HG02970 (cell line): ENCODE results near the gene PAM16.
"Not testable (repeated sequence)": the region's sequence is repeated elsewhere in the genome, so short reads cannot be mapped to it uniquely, and the experiment has no call there.

Experiments
- ATAC-seq: cut with Tn5 transposase; IDR thresholded peaks from one replicate; pipeline ENCODE4 v1.9.1; 2021; ENCODE audit warnings: mild to moderate bottlenecking, moderate library complexity, moderate number of reproducible peaks; ENCODE audit not compliant: unreplicated experiment, low FRiP score

PAM16 gene

GRCh38 chr16:4350787-4351659 is at the start of gene PAM16:
TSS of gene PAM16 (minus strand) at chr16:4351321. CDS start at chr16:4351234, 87 bp downstream.
- peak; percentile 80 for ATAC-seq

- no peak for ATAC-seq
Observed at GRCh38 chr16:4399001-4399730, 48.0 kb upstream of the PAM16 start.

- ATAC-seq, result no peak
Observed at GRCh38 chr16:4395055-4395726, 44.1 kb upstream of the PAM16 start.

- ATAC-seq, result not testable (repeated sequence)
Observed at GRCh38 chr16:4393850-4394249, 42.7 kb upstream of the PAM16 start.

- ATAC-seq, result no peak
Observed at GRCh38 chr16:4393240-4393600, 42.1 kb upstream of the PAM16 start.

- no peak for ATAC-seq
Observed at GRCh38 chr16:4392382-4393239, 41.5 kb upstream of the PAM16 start.

- ATAC-seq, result no peak
Observed at GRCh38 chr16:4391631-4392381, 40.7 kb upstream of the PAM16 start.

GRCh38 chr16:4390266-4391260 is 39.4 kb upstream of the PAM16 start:
- ATAC-seq, result no peak

GRCh38 chr16:4389051-4389955 is 38.2 kb upstream of the PAM16 start:
- ATAC-seq, result no peak

- no peak for ATAC-seq
Observed at GRCh38 chr16:4388271-4389021, 37.3 kb upstream of the PAM16 start.

- ATAC-seq, result no peak
Observed at GRCh38 chr16:4387781-4388180, 36.7 kb upstream of the PAM16 start.

GRCh38 chr16:4386951-4387565 is 35.9 kb upstream of the PAM16 start:
- no peak for ATAC-seq

GRCh38 chr16:4386451-4386805 is 35.3 kb upstream of the PAM16 start:
- no peak for ATAC-seq

- no peak for ATAC-seq
Observed at GRCh38 chr16:4385789-4386450, 34.8 kb upstream of the PAM16 start.

- no peak for ATAC-seq
Observed at GRCh38 chr16:4385066-4385788, 34.1 kb upstream of the PAM16 start.
